Brain microvascular endothelial cell (primary cell): ENCODE data around the gene GREM2.

Experiments used
- DNase-seq: peaks from one replicate; pipeline ENCODE4 v3.0.0-alpha.2; 2020
- H3K27ac ChIP-seq: fragments of 250-450 bp; sonication (Bioruptor Pico); 2 replicates; pipeline ENCODE4 v1.5.1; 2020; ENCODE audit warnings: mild to moderate bottlenecking, moderate library complexity
- H3K27me3 ChIP-seq: fragments of 250-450 bp; sonication (Bioruptor Pico); replicated peaks from 2 replicates; pipeline ENCODE4 v1.5.1; 2020; ENCODE audit warnings: mild to moderate bottlenecking
- H3K36me3 ChIP-seq: fragments of 250-450 bp; sonication (Bioruptor Pico); replicated peaks from 2 replicates; pipeline ENCODE4 v1.5.1; 2020; ENCODE audit warnings: mild to moderate bottlenecking
- H3K4me3 ChIP-seq: 2 replicates; pipeline ENCODE4 v1.5.1; 2011; ENCODE audit warnings: low read depth, mild to moderate bottlenecking, control low read depth, low read length, moderate library complexity
- CTCF ChIP-seq: IDR thresholded peaks from 2 replicates; pipeline ENCODE4 v1.5.1; 2011; ENCODE audit warnings: low read depth, mild to moderate bottlenecking, moderate library complexity, low read length, control low read depth, inconsistent platforms; ENCODE audit errors: missing control alignments
- in situ Hi-C: cut with HindIII; loops from 2 replicates; pipeline ENCODE4 v1.10.0; 2017; ENCODE audit warnings: low sequenced_read_pairs, low pct_ligation_motif_present

The GREM2 gene

GRCh38 chr1:240630409-240630808 lies 18.5 kb upstream of the GREM2 start:
- no peak for TF ChIP-seq CTCF
- no peak for DNase-seq
- H3K4me3 ChIP-seq = no peak overlapping the region
- H3K27me3 ChIP-seq = no peaks in the 10 kb centered on the region
- no peak overlapping the region for H3K27ac ChIP-seq
- in situ Hi-C loops = no loop called here
- H3K36me3 ChIP-seq = no peaks in the 10 kb centered on the region

DNA sequence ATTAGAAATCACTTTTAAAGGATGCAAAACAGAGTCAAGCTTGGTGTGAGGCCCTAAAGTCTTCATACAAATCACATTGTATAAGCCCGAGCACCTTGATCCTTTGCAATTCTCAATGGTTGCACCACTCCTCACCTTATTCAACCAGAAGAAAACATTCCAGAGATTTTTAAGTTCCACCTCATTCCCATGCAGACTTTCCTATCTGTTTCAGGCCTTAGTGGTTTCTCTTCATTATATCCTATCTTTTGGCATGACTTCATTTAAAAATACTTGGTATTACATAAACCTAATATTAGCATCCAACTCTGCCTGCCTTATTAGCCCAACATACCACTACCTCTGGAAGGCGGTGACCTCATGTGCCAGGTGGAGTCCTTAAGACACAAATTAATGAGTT lies 9.3 kb upstream of the GREM2 start:
- in situ Hi-C loops = no loop called here
- no peaks in the 10 kb centered on the region for H3K27me3 ChIP-seq
- no peak overlapping the region for H3K4me3 ChIP-seq
- no peak for DNase-seq
- no peaks in the 10 kb centered on the region for H3K36me3 ChIP-seq
- TF ChIP-seq CTCF = no peak
- no peak overlapping the region for H3K27ac ChIP-seq

GRCh38 chr1:240619906-240620621 lies 8.1 kb upstream of the GREM2 start:
- Histone ChIP-seq H3K36me3 (no peaks in the 10 kb centered on the region), H3K4me3 (no peak overlapping the region), H3K27ac (no peak overlapping the region), H3K27me3 (no peaks in the 10 kb centered on the region)
- no peak for TF ChIP-seq CTCF
- in situ Hi-C loops = no loop called here
- DNase-seq = no peak

- no peak for DNase-seq
- Histone ChIP-seq H3K27me3 (no peaks in the 10 kb centered on the region), H3K27ac (no peak overlapping the region), H3K4me3 (no peak overlapping the region), H3K36me3 (no peaks in the 10 kb centered on the region)
- in situ Hi-C loops = no loop called here
- TF ChIP-seq CTCF = no peak
These were observed 7.4 kb upstream of the GREM2 start for GRCh38 chr1:240619357-240619756.

GRCh38 chr1:240618946-240619345 lies 7.0 kb upstream of the GREM2 start:
- Histone ChIP-seq H3K27me3 (no peaks in the 10 kb centered on the region), H3K4me3 (no peak overlapping the region), H3K36me3 (no peaks in the 10 kb centered on the region), H3K27ac (no peak overlapping the region)
- DNase-seq = no peak
- in situ Hi-C loops = no loop called here
- TF ChIP-seq CTCF = no peak

- H3K36me3 ChIP-seq = no peaks in the 10 kb centered on the region
- in situ Hi-C loops = no loop called here
- no peak for TF ChIP-seq CTCF
- no peak overlapping the region for H3K4me3 ChIP-seq
- no peaks in the 10 kb centered on the region for H3K27me3 ChIP-seq
- no peak for DNase-seq
- H3K27ac ChIP-seq = no peak overlapping the region
These were observed 4.1 kb upstream of the GREM2 start for GRCh38 chr1:240616018-240616417.
